GM12891 (cell line): ENCODE measurements around the gene HIPK2.

Source experiments
- POLR2A ChIP-seq: IDR thresholded peaks from 2 replicates; pipeline ENCODE4 v1.6.1; 2011; ENCODE audit warnings: low read depth, low read length, control low read depth
- POLR2AphosphoS5 ChIP-seq: IDR thresholded peaks from 2 replicates; pipeline ENCODE4 v1.6.1; 2011; ENCODE audit warnings: low read depth, low read length, control low read depth
- POU2F2 ChIP-seq: IDR thresholded peaks from 2 replicates; pipeline ENCODE4 v1.6.1; 2011; ENCODE audit warnings: low read depth, mild to moderate bottlenecking, control low read depth, low read length, moderate library complexity
- SPI1 ChIP-seq: IDR thresholded peaks from 2 replicates; pipeline ENCODE4 v1.6.1; 2011; ENCODE audit warnings: low read depth, low read length, control low read depth
- TAF1 ChIP-seq: IDR thresholded peaks from 2 replicates; pipeline ENCODE4 v1.6.1; 2011; ENCODE audit warnings: low read depth, low read length, control low read depth

DNA sequence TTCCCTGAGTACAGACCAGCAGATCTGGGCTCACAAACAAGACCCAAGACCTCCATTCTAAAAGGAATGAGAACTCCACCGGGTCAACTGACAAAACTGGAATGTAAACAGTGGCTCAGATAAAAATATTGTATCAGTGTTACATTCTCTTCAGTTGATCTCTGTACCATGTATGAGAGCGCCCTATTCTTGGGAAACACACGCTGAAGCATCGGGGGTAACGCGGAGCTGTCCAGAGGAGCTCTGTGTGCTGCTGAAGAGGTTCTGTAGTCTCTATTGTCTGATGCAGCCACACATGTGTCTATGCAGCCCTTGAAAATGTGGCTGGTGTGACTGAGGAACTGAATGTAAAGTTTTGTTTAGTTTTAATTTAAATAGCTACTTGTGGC, 39.7 kb downstream of the HIPK2 start:
- TF ChIP-seq POU2F2 = no peak
- no peak for TF ChIP-seq POLR2AphosphoS5
- no peak for TF ChIP-seq TAF1
- TF ChIP-seq POLR2A = no peak
- no peak for TF ChIP-seq SPI1
